ENCODE measurements around the gene NHEJ1.

Gene NHEJ1

GRCh38 chr2:219026946-219027345 is 133.7 kb downstream of the NHEJ1 start:
- no peak for DNase-seq

- no peak for DNase-seq
Observed at GRCh38 chr2:219025637-219026585, 134.7 kb downstream of the NHEJ1 start.

Measured in activated effector memory CD4-positive, alpha-beta T cell treated with Interleukin-2 at 50 U/mL for 16 hours (primary cell).